Activated CD8-positive, alpha-beta T cell treated with anti-CD3 and anti-CD28 coated beads for 36 hours (primary cell): Measurements from ENCODE around the gene ACAA2. TPM values are rescaled to one million over a fixed set of nuclear protein-coding genes. Genes with fewer than 3 reads are reported as not detected.

Source experiments
- ATAC-seq: fragments of 200-7000 bp; cut with Tn5 transposase; one replicate; pipeline ENCODE4 v1.10.0; 2021; ENCODE audit warnings: mild to moderate bottlenecking, moderate library complexity
- CTCF ChIA-PET: fragments of 350-600 bp; sonication (Branson Sonifier 250); formaldehyde crosslinking; loops from one replicate; lab custom pipeline; 2021; ENCODE audit warnings: antibody characterized with exemption; lab: Charles Lee
- POLR2A ChIA-PET: fragments of 350-600 bp; sonication (Branson Sonifier 250); formaldehyde crosslinking; loops from one replicate; lab custom pipeline; 2021; ENCODE audit warnings: antibody characterized with exemption; lab: Charles Lee
- DNase-seq: peaks from one replicate; pipeline ENCODE4 v3.0.0-alpha.2; 2020
- H3K27ac Mint-ChIP-seq: one replicate; pipeline ENCODE4 v1.8.0; 2021; ENCODE audit warnings: mild to moderate bottlenecking, mixed read lengths
- H3K27me3 Mint-ChIP-seq: one replicate; pipeline ENCODE4 v1.8.0; 2021; ENCODE audit warnings: mixed read lengths
- H3K36me3 Mint-ChIP-seq: one replicate; pipeline ENCODE4 v1.8.0; 2021; ENCODE audit warnings: low read depth, mixed read lengths
- H3K4me1 Mint-ChIP-seq: one replicate; pipeline ENCODE4 v1.8.0; 2021; ENCODE audit warnings: low read depth, mixed read lengths
- H3K4me3 Mint-ChIP-seq: one replicate; pipeline ENCODE4 v1.8.0; 2021; ENCODE audit warnings: mild to moderate bottlenecking, moderate library complexity, mixed read lengths
- H3K9me3 Mint-ChIP-seq: one replicate; pipeline ENCODE4 v1.8.0; 2021; ENCODE audit warnings: mixed read lengths
- intact Hi-C: fragments of 100-400 bp; cut with micrococcal nuclease; formaldehyde crosslinking; loops from one replicate; pipeline ENCODE4 v1.10.0; 2022
- total RNA-seq, 2 experiments: library from RNA; stranded (reverse); gene quantifications; one replicate each; pipeline ENCODE4 v1.2.3, GENCODE V29; 2021
- TF ChIP-seq, protein P1 (sequence below): fragments of 200-600 bp; IDR thresholded peaks from one replicate; pipeline ENCODE4 v1.8.0; 2022; ENCODE audit warnings: antibody characterized with exemption, mild to moderate bottlenecking

Gene ACAA2
- total RNA-seq, 2 experiments from 2014 or later: 83.3 to 84.6 TPM

DNA sequence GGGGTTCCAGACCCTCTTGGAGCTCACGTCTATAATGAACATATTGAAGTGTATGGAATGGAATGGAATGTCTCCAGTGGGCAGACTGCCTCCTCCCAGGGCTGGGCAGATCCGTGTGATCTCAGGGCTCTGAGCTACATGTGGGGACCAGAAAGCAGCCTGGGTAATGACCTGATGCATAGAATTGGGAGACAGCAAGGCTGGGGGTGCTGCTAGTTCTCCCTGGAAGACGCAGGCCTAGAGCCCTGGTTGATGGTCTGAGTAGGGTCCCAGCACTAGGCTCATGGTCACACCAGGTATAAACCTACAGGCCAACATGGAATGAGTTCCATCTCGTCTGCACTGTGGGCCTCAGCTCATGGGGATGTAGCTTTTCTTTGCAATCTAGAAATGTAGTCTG lies 46.7 kb downstream of the ACAA2 start:
- H3K36me3 Mint-ChIP-seq: no peaks in the 10 kb centered on the region
- POLR2A ChIA-PET: interaction anchor here (1.0 kb wide), 1 partner anchor 19 kb away, joined by 3 read pairs; no protein-coding TSS in a partner anchor
- H3K9me3 Mint-ChIP-seq: no peaks in the 10 kb centered on the region

DNA sequence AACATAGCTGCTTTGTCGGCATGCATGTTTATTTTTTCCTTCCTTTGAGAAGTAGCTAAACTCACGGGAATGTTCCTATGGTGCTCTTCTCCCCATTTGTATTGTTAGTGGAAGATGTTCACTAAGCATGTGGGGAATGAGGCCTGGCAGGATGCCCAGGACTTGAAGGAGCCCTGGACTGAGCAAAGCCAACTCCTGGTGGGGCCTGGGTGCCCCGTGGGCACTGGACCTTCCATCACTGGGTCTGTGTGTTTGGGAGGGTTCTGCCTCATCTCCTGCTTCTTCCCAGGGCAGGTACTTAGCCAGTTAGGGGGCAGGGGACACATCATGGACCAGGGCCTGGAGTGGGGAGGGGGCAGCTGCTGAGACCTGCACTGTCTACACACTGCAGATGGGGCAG lies 49.3 kb downstream of the ACAA2 start:
- Mint-ChIP-seq H3K36me3 (no peaks in the 10 kb centered on the region), H3K4me3 (no peak overlapping the region), H3K4me1 (no peaks in the 10 kb centered on the region), H3K27ac (no peak overlapping the region), H3K27me3 (no peaks in the 10 kb centered on the region), H3K9me3 (no peaks in the 10 kb centered on the region)
- ChIA-PET POLR2A (no interaction called here), CTCF (no interaction called here)
- DNase-seq (no peak), ATAC-seq (no peak)
- intact Hi-C loops: no loop called here
- TF ChIP-seq, protein P1, sequence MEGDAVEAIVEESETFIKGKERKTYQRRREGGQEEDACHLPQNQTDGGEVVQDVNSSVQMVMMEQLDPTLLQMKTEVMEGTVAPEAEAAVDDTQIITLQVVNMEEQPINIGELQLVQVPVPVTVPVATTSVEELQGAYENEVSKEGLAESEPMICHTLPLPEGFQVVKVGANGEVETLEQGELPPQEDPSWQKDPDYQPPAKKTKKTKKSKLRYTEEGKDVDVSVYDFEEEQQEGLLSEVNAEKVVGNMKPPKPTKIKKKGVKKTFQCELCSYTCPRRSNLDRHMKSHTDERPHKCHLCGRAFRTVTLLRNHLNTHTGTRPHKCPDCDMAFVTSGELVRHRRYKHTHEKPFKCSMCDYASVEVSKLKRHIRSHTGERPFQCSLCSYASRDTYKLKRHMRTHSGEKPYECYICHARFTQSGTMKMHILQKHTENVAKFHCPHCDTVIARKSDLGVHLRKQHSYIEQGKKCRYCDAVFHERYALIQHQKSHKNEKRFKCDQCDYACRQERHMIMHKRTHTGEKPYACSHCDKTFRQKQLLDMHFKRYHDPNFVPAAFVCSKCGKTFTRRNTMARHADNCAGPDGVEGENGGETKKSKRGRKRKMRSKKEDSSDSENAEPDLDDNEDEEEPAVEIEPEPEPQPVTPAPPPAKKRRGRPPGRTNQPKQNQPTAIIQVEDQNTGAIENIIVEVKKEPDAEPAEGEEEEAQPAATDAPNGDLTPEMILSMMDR: no peak

More for the DNA sequence above, 46.7 kb downstream of the ACAA2 start:
- CTCF ChIA-PET: interaction anchor here (0.9 to 1.5 kb wide), 2 partner anchors 92 to 256 kb away, joined by 3 to 5 read pairs; no protein-coding TSS in a partner anchor
- intact Hi-C loops: no loop called here
- DNase-seq: no peak
- Mint-ChIP-seq H3K4me1 (no peaks in the 10 kb centered on the region), H3K4me3 (no peak overlapping the region), H3K27ac (no peak overlapping the region), H3K27me3 (no peaks in the 10 kb centered on the region)
- ATAC-seq: no peak
- TF ChIP-seq, protein P1: no peak

DNA sequence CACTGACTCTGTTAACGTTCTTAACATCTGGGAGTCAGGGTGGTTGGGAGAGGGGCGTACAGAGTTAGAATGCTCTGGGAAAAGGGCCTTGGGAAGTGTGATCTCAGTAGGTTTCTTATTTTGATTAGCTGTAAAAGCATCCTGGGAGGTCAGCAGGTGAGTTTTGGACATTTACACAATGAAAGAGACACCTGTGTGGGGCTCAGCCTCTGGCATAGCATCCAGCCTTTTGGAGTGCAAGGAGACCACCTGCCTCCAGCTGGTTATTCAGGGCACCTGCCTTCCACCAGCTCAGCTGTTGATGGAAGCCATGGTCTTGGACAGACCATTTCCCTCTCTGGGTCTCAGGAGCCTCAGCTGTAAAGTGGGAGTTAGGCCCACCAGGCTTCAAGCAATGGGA lies 49.7 kb downstream of the ACAA2 start:
- no peak overlapping the region for H3K4me3 Mint-ChIP-seq

DNA sequence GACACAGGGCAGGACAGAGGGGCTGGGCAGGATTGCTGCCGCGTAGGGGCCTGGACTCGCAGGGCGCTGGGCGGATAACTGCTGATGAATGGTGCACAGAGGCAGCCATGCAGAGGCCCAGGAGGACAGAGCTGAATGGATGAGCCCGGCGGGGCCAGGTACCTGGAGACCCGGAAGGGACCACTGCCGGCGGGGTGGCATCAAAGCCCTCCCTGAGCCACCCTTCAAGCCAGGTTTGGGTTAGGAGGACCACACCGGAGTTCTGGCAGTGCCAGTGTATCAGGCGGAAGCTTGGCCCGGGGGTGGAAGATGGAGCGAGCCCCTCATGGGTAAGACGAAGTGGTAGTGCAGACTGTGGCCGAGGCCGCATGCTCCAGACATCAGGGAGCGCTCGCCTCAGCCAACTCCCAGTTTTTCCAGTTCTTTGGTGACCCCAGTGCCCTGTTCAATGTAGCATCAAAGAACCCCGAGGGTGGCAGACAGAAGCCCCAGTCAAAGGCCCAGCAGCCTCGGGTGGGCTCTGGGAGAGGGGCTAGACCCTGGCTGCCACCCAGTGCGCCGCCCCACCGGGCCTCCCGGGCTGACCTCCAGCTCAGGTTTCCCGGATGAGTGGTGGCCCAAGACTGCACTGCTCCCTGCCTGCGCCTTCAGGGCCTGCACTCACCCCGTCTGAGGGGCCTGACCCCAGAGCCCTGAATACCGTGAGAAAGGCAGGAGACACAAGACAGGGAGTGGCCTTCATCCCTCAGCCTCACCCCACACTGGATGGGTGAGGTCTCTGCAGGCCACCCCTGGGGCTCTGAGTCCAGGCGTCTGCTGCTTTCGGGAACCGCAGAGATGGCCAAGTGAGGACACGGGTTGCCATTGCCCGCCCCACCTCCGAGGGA lies 50.9 kb downstream of the ACAA2 start:
- Mint-ChIP-seq H3K27me3 (no peaks in the 10 kb centered on the region), H3K4me1 (no peaks in the 10 kb centered on the region), H3K27ac (no peak overlapping the region), H3K9me3 (no peaks in the 10 kb centered on the region), H3K4me3 (no peak overlapping the region), H3K36me3 (no peaks in the 10 kb centered on the region)
- no peak for ATAC-seq
- ChIA-PET CTCF (interaction anchor here (1.5 kb wide), 1 partner anchor 98 kb away, joined by 3 read pairs; no protein-coding TSS in a partner anchor), POLR2A (no interaction called here)
- TF ChIP-seq, protein P1: no peak
- intact Hi-C loops: no loop called here
- DNase-seq: no peak

More for the DNA sequence above, 49.7 kb downstream of the ACAA2 start:
- no peaks in the 10 kb centered on the region for H3K36me3 Mint-ChIP-seq
- TF ChIP-seq, protein P1: no peak
- H3K9me3 Mint-ChIP-seq: no peaks in the 10 kb centered on the region
- CTCF ChIA-PET: interaction anchor here (1.5 kb wide), 1 partner anchor 97 kb away, joined by 3 read pairs; no protein-coding TSS in a partner anchor
- H3K27me3 Mint-ChIP-seq: no peaks in the 10 kb centered on the region
- ATAC-seq (no peak), DNase-seq (no peak)
- no peaks in the 10 kb centered on the region for H3K4me1 Mint-ChIP-seq
- no peak overlapping the region for H3K27ac Mint-ChIP-seq
- POLR2A ChIA-PET: no interaction called here
- intact Hi-C loops: no loop called here

DNA sequence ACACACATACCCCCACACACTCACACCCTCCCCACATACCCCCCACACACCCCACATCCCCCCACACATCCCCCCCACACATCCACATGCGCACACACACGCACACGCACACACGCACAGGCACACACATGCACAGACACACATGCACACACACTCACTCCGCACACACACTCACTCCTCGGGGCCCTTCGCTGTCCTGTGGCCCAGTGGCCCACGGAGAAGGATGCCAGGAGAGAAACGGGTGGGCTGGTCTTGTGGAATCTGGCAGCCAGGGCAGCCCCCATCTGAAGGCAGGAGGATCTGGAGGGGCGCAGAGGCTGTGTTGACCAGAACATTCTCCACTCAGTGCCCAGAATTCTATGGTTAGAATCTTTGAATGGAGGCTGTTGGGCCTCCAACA lies 51.6 kb downstream of the ACAA2 start:
- POLR2A ChIA-PET: no interaction called here
- TF ChIP-seq, protein P1: no peak
- no peaks in the 10 kb centered on the region for H3K9me3 Mint-ChIP-seq
- H3K27ac Mint-ChIP-seq: no peak overlapping the region
- no peak overlapping the region for H3K4me3 Mint-ChIP-seq
- CTCF ChIA-PET: no interaction called here
- H3K4me1 Mint-ChIP-seq: no peaks in the 10 kb centered on the region
- intact Hi-C loops: no loop called here
- H3K36me3 Mint-ChIP-seq: no peaks in the 10 kb centered on the region
- H3K27me3 Mint-ChIP-seq: no peaks in the 10 kb centered on the region
- no peak for DNase-seq
- no peak for ATAC-seq
